CD4-positive, alpha-beta memory T cell (primary cell): Measurements from ENCODE around the gene TMEM245. TPM values are rescaled to one million over a fixed set of nuclear protein-coding genes. Genes with fewer than 3 reads are reported as not detected.
"Not testable (repeated sequence)": the region's sequence is repeated elsewhere in the genome, so short reads cannot be mapped to it uniquely, and the experiment has no call there.

ENCODE experiments used
- CTCF ChIA-PET: fragments of 350-600 bp; sonication (Branson Sonifier 250); formaldehyde crosslinking; loops from one replicate; lab custom pipeline; 2021; ENCODE audit warnings: inconsistent platforms; ENCODE audit not compliant: partially characterized antibody; lab: Charles Lee
- POLR2A ChIA-PET: fragments of 350-600 bp; sonication (Branson Sonifier 250); formaldehyde crosslinking; loops from one replicate; lab custom pipeline; 2021; ENCODE audit not compliant: partially characterized antibody; lab: Charles Lee
- DNase-seq, 5 donors: peaks; one replicate each; pipeline versions ENCODE4 v3.0.0 to v3.0.0-alpha.2; 2020 to 2022; ENCODE audit warnings: mixed read lengths in 1 of 5
- H3K27ac ChIP-seq: one replicate; pipeline ENCODE4 v1.7.0; 2013; ENCODE audit warnings: low read depth, low read length
- H3K27me3 ChIP-seq: 2 replicates; pipeline ENCODE4 v1.7.0; 2013; ENCODE audit warnings: mild to moderate bottlenecking, low read length, moderate library complexity; ENCODE audit not compliant: insufficient read depth
- H3K36me3 ChIP-seq: 2 replicates; pipeline ENCODE4 v1.7.0; 2013; ENCODE audit warnings: mild to moderate bottlenecking, low read length, moderate library complexity; ENCODE audit not compliant: insufficient read depth
- H3K4me1 ChIP-seq: 2 replicates; pipeline ENCODE4 v1.7.0; 2013; ENCODE audit warnings: mild to moderate bottlenecking, low read length, moderate library complexity; ENCODE audit not compliant: insufficient read depth
- H3K4me3 ChIP-seq, 2 donors: one replicate each; pipeline ENCODE4 v1.7.0; 2013; ENCODE audit warnings: low read length in 2 of 2, mild to moderate bottlenecking in 1 of 2
- H3K9me3 ChIP-seq, 2 donors: one replicate each; pipeline ENCODE4 v1.7.0; 2013; ENCODE audit warnings: low read length in 2 of 2, control low read depth in 1 of 2; ENCODE audit not compliant: control insufficient read depth in 1 of 2
- H3K27ac Mint-ChIP-seq, 7 donors: one replicate each; pipeline ENCODE4 v1.8.0; 2020 to 2021; ENCODE audit warnings: mixed read lengths in 7 of 7, mild to moderate bottlenecking in 6 of 7, inconsistent platforms in 3 of 7, moderate library complexity in 3 of 7
- H3K27me3 Mint-ChIP-seq, 2 donors: one replicate each; pipeline ENCODE4 v1.8.0; 2020 to 2021; ENCODE audit warnings: mixed read lengths in 2 of 2
- H3K36me3 Mint-ChIP-seq, 2 donors: one replicate each; pipeline ENCODE4 v1.8.0; 2020 to 2021; ENCODE audit warnings: mixed read lengths in 2 of 2, inconsistent platforms in 1 of 2, mild to moderate bottlenecking in 1 of 2
- H3K4me1 Mint-ChIP-seq, 4 donors: one replicate each; pipeline ENCODE4 v1.8.0; 2020 to 2021; ENCODE audit warnings: mixed read lengths in 4 of 4, mild to moderate bottlenecking in 1 of 4
- H3K4me3 Mint-ChIP-seq, 8 donors: one replicate each; pipeline ENCODE4 v1.8.0; 2020 to 2021; ENCODE audit warnings: mixed read lengths in 8 of 8, mild to moderate bottlenecking in 7 of 8, moderate library complexity in 6 of 8, inconsistent platforms in 3 of 8
- H3K9me3 Mint-ChIP-seq, 8 donors: one replicate each; pipeline ENCODE4 v1.8.0; 2020 to 2021; ENCODE audit warnings: mixed read lengths in 8 of 8, mild to moderate bottlenecking in 5 of 8, inconsistent platforms in 3 of 8, moderate library complexity in 1 of 8
- intact Hi-C: fragments of 100-400 bp; cut with micrococcal nuclease; formaldehyde crosslinking; loops from one replicate; pipeline ENCODE4 v1.15.1; 2023
- polyA plus RNA-seq, 2 donors: library from polyadenylated mRNA; unstranded; fragments of 300-500 nt; fragmentation: Illumina TruSeq; gene quantifications; one replicate each; pipeline ENCODE4 v1.2.3, GENCODE V29; 2021
- total RNA-seq, 2 experiments: library from RNA; stranded (reverse); gene quantifications; one replicate each; pipeline ENCODE4 v1.2.3, GENCODE V29; 2021

The TMEM245 gene
- total and polyA plus RNA-seq, 4 experiments from 2014 or later, result 28.9 to 74.3 (median 57.0) TPM

DNA sequence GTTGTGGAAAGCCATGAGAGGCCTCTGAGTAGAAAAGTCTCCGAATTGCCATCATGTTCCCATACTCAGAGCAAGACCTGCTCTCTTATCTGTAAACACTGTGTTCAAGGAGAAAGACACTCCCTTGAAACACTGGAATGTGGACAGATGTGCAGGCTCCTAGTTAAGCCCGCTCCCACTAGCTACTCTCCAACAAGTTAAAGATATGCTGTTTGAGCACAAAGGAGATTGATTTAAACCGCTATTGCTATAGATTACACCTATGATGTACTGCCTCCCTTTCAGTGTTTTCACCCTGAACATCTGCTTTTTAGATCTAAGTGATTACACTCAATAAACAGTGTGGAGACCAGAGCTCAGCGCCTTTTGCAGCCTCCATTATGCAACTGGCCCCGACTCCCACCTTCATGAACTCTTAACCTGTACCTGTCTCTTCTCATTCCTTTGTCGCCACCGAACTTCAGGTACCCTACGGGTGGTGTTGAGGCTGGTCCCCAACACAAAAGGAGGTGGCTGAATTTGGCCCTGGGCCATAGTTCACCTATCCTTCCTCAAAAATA, 47.5 kb downstream of the TMEM245 start:
- Mint-ChIP-seq H3K27ac (peak overlapping the region in 2 of 7 donors; percentile 30 to 50), H3K4me3 (no peak overlapping the region), H3K36me3 (peaks cover 27 to 49% of the 10 kb centered on the region in 2 donors), H3K9me3 (no peaks in the 10 kb centered on the region), H3K4me1 (peaks cover 0 to 4% (median 1%) of the 10 kb centered on the region in 4 donors), H3K27me3 (no peaks in the 10 kb centered on the region)
- ChIA-PET CTCF (no interaction called here), POLR2A (interaction anchor here (1.4 kb wide), 1 partner anchor 29 kb away, joined by 3 read pairs; no protein-coding TSS in a partner anchor)
- Histone ChIP-seq H3K9me3 (no peaks in the 10 kb centered on the region), H3K4me1 (no peaks in the 10 kb centered on the region), H3K27ac (no peak overlapping the region), H3K4me3 (no peak overlapping the region), H3K27me3 (no peaks in the 10 kb centered on the region), H3K36me3 (peaks cover 41% of the 10 kb centered on the region)
- DNase-seq, result no peak
- intact Hi-C loops, result no loop called here

DNA sequence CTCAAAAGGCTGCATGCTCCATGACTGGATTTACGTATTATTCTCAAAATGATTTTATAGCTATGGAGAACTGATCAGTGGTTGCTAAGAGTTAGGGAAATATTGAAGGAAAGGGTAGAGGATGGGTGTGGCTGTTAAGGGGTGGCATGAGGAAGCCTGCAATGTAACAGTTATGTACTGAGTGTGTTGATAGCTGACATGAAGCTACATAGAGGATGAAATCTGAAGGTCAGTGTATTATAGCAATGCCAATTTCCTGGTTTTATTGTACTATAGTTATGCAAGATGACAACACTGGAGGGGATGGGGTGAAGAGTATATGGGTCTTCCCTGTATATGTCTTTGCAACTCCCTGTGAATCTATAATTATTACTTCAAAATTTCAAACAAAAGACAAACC, 51.0 kb downstream of the TMEM245 start:
- H3K27ac Mint-ChIP-seq, result no peak overlapping the region

DNA sequence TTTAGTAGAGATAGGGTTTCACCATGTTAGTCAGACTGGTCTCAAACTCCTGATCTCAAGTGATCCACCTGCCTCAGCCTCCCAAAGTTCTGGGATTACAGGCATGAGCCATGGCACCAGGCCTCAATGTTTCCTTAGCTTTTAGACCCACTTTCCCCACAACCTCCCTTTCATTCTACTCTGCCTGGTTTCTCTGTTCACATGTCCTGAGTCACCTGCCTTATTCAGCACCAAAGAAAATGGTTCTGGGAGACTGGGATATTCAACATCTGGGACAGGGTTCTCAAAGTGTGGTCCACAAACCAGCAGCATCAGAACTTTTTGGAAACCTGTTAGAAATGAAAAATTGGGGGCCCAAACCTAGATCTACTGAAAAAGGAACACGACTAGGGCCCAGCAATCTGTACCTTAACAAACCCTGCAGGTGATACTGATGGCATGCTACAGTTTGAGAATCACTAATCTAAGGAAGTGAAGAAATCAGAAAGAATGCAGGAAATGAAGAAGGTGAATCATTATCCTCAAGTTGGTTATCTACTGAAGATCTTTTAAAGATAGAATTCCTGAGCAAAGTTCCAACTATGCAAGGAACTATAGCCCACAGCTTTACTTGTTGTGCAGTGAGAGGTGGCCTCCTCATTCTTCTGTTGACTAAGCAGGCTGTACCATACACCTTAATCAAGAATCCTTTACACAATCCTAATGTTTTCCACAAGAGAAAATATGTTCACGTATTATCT, 54.6 kb downstream of the TMEM245 start:
- Mint-ChIP-seq H3K36me3 (peaks cover 23 to 55% of the 10 kb centered on the region in 2 donors), H3K27ac (peak overlapping the region in 1 of 7 donors; percentile 44), H3K4me1 (no peaks in the 10 kb centered on the region), H3K4me3 (no peak overlapping the region), H3K27me3 (no peaks in the 10 kb centered on the region), H3K9me3 (no peaks in the 10 kb centered on the region)
- Histone ChIP-seq H3K27me3 (no peaks in the 10 kb centered on the region), H3K4me3 (no peak overlapping the region), H3K27ac (no peak overlapping the region), H3K36me3 (peaks cover 48% of the 10 kb centered on the region), H3K9me3 (no peaks in the 10 kb centered on the region), H3K4me1 (no peaks in the 10 kb centered on the region)
- POLR2A ChIA-PET, result no interaction called here
- DNase-seq, result no peak
- intact Hi-C loops, result no loop called here
- CTCF ChIA-PET, result no interaction called here

More for the DNA sequence above, 51.0 kb downstream of the TMEM245 start:
- Histone ChIP-seq H3K4me1 (no peaks in the 10 kb centered on the region), H3K27ac (no peak overlapping the region), H3K9me3 (no peaks in the 10 kb centered on the region), H3K27me3 (no peaks in the 10 kb centered on the region), H3K4me3 (no peak overlapping the region), H3K36me3 (peaks cover 51% of the 10 kb centered on the region)
- H3K9me3 Mint-ChIP-seq, result no peaks in the 10 kb centered on the region
- H3K4me1 Mint-ChIP-seq, result no peaks in the 10 kb centered on the region
- CTCF ChIA-PET, result no interaction called here
- no peak for DNase-seq
- no peak overlapping the region for H3K4me3 Mint-ChIP-seq
- intact Hi-C loops, result no loop called here
- H3K36me3 Mint-ChIP-seq, result peaks cover 28 to 50% of the 10 kb centered on the region in 2 donors
- POLR2A ChIA-PET, result no interaction called here
- H3K27me3 Mint-ChIP-seq, result no peaks in the 10 kb centered on the region

DNA sequence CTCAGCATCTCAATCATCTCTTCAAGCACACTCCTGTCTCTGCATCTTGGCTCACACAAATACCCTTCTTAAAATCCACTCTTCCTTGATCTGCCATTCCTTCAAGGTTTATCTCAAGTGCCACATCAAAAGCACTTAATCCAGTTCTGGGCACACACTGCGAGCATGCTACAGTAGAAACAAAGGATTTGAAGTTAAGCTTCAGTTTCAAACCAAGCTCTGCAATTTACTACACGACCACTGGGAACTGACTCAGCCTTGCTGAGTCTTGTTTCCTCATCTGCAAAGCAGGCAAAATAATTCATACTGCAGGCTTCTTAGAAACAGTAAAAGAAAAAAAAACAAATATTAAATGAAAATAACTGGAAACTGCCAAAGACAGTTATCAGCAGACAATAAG, 56.0 kb downstream of the TMEM245 start:
- H3K36me3 Mint-ChIP-seq, result peaks cover 34 to 65% of the 10 kb centered on the region in 2 donors
- H3K4me3 Mint-ChIP-seq, result no peak overlapping the region
- peaks cover 52% of the 10 kb centered on the region for H3K36me3 ChIP-seq
- no peaks in the 10 kb centered on the region for H3K9me3 ChIP-seq
- no peak overlapping the region for H3K27ac ChIP-seq
- ChIA-PET CTCF (no interaction called here), POLR2A (no interaction called here)
- H3K27me3 ChIP-seq, result no peaks in the 10 kb centered on the region
- intact Hi-C loops, result no loop called here
- no peaks in the 10 kb centered on the region for H3K27me3 Mint-ChIP-seq
- peak overlapping the region in 2 of 7 donors; percentile 23 to 74 for H3K27ac Mint-ChIP-seq
- H3K4me3 ChIP-seq, result no peak overlapping the region
- H3K4me1 Mint-ChIP-seq, result no peaks in the 10 kb centered on the region
- no peaks in the 10 kb centered on the region for H3K4me1 ChIP-seq
- H3K9me3 Mint-ChIP-seq, result no peaks in the 10 kb centered on the region
- DNase-seq, result no peak

DNA sequence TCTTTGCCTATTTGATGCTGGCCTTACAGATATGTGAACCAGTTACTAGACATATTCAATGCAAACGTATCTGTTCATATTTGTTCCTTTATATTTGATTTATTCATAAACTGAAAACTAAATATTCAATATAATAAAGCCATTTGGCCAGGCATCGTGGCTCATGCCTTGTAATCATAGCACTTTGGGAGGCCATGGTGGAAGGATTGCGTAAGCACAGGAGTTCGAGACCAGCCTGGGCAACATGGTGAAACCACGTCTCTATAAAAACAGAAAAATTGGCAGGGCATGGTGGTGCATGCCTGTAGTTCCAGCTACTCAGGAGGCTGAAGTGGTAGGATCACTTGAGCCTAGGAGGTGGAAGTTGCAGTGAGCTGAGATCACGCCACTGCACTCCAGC, 57.2 kb downstream of the TMEM245 start:
- Mint-ChIP-seq H3K27me3 (no peaks in the 10 kb centered on the region), H3K36me3 (peaks cover 38 to 65% of the 10 kb centered on the region in 2 donors), H3K9me3 (no peaks in the 10 kb centered on the region), H3K4me1 (no peaks in the 10 kb centered on the region), H3K4me3 (no peak overlapping the region), H3K27ac (no peak overlapping the region)
- Histone ChIP-seq H3K9me3 (no peaks in the 10 kb centered on the region), H3K4me3 (no peak overlapping the region), H3K27ac (no peak overlapping the region), H3K27me3 (no peaks in the 10 kb centered on the region), H3K36me3 (peaks cover 49% of the 10 kb centered on the region), H3K4me1 (no peaks in the 10 kb centered on the region)
- CTCF ChIA-PET, result no interaction called here
- intact Hi-C loops, result no loop called here
- POLR2A ChIA-PET, result no interaction called here
- no peak for DNase-seq

DNA sequence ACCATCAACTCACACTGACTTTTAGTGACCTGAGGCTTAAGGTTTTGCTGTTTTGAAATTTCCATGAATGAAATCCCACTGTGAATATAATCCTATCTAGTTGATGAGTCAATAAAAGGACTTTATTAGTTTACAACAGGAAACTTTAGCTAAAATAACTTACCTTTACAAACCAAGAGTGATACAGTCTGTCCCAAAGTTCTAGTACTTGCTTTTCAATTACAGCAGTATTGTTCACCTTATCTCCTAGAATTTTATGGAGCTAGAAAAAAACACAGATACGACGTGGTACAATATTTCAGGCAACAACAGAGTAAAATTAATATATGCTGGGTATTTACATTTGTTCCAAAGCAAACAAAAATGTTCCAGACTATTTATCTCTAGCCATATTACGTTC, 59.6 kb downstream of the TMEM245 start:
- H3K27me3 ChIP-seq, result no peaks in the 10 kb centered on the region
- Mint-ChIP-seq H3K4me1 (peaks cover 0 to 2% (median under 1%) of the 10 kb centered on the region in 4 donors), H3K27ac (no peak overlapping the region), H3K4me3 (no peak overlapping the region), H3K27me3 (no peaks in the 10 kb centered on the region), H3K9me3 (no peaks in the 10 kb centered on the region), H3K36me3 (peaks cover 48 to 65% of the 10 kb centered on the region in 2 donors)
- ChIA-PET POLR2A (no interaction called here), CTCF (interaction anchor here (1.3 kb wide), 1 partner anchor 12 kb away, joined by 3 read pairs; no protein-coding TSS in a partner anchor)
- H3K4me3 ChIP-seq, result no peak overlapping the region
- peaks cover 55% of the 10 kb centered on the region for H3K36me3 ChIP-seq
- no peak for DNase-seq
- intact Hi-C loops, result no loop called here
- H3K4me1 ChIP-seq, result no peaks in the 10 kb centered on the region
- H3K9me3 ChIP-seq, result no peaks in the 10 kb centered on the region
- H3K27ac ChIP-seq, result no peak overlapping the region

DNA sequence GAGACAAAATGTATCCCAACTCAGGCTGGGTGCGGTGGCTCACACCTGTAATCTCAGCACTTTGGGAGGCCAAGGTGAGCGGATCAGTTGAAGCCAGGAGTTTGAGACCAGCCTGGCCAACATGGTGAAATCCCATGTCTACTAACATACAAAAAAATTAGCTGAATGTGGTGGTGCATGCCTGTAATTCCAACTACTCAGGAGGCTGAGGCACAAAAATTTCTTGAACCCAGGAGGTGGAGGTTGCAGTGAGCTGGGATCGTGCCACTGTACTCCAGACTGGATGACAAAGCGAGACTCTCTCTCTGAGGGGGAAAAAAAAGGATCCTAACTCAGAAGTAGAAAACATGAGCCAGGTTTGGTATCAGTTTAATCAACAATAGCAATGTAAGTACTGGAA, 66.6 kb downstream of the TMEM245 start:
- H3K4me1 Mint-ChIP-seq, CTCF ChIA-PET, H3K4me1 ChIP-seq, DNase-seq, H3K27me3 ChIP-seq, intact Hi-C loops, H3K9me3 ChIP-seq, H3K27me3 Mint-ChIP-seq, H3K4me3 Mint-ChIP-seq, H3K4me3 ChIP-seq, H3K9me3 Mint-ChIP-seq, POLR2A ChIA-PET, H3K27ac ChIP-seq: not testable (repeated sequence)
- H3K36me3 ChIP-seq, result peaks cover 58% of the 10 kb centered on the region
- Mint-ChIP-seq H3K27ac (peak overlapping the region in 2 of 7 donors; percentile 41 to 65), H3K36me3 (peaks cover 77 to 82% of the 10 kb centered on the region in 2 donors)
